Measurements from ENCODE around the gene GRM1. TPM values are rescaled to one million over a fixed set of nuclear protein-coding genes. Genes with fewer than 3 reads are reported as not detected.

GRM1 gene
- total RNA-seq, 1 donor from 2014 or later = 0.79 TPM

GRCh38 chr6:146295695-146296094, 266.8 kb downstream of the GRM1 start:
- Histone ChIP-seq H3K36me3 (no peaks in the 10 kb centered on the region), H3F3A (ENCODE audit: low read depth) (no peaks in the 10 kb centered on the region), H3K9ac (no peak overlapping the region), H3K4me3 (no peak overlapping the region), H3K9me3 (ENCODE audit: low read depth) (no peaks in the 10 kb centered on the region), H4K20me1 (ENCODE audit: low read depth) (no peaks in the 10 kb centered on the region), H3K27ac (no peak overlapping the region), H3K79me2 (ENCODE audit: low read depth) (no peaks in the 10 kb centered on the region), H3K27me3 (no peaks in the 10 kb centered on the region), H3K4me2 (no peak overlapping the region), H2AFZ (replicated peaks) (no peak overlapping the region), H3K4me1 (no peaks in the 10 kb centered on the region)
- Mint-ChIP-seq H3K9me3 (peaks cover 3% of the 10 kb centered on the region), H3K36me3 (no peaks in the 10 kb centered on the region), H3K27ac (no peak overlapping the region), H3K27me3 (ENCODE audit: insufficient read depth, low read depth) (no peaks in the 10 kb centered on the region), H3K4me3 (no peak overlapping the region), H3K4me1 (peaks cover 6% of the 10 kb centered on the region)
- TF ChIP-seq EZH2phosphoT487 (IDR thresholded peaks at IDR 0.05) = no peak
- no peak for TF ChIP-seq EZH2 (IDR thresholded peaks at IDR 0.05)
- no peak for TF ChIP-seq CTCF (IDR thresholded peaks at IDR 0.05)
- no peak for DNase-seq (ENCODE audit: low spot score)

GRCh38 chr6:146297815-146298214, 269.0 kb downstream of the GRM1 start:
- H4K20me1 ChIP-seq (ENCODE audit: low read depth) = no peaks in the 10 kb centered on the region
- no peak overlapping the region for H3K4me3 ChIP-seq
- H3K4me2 ChIP-seq = no peak overlapping the region
- no peak for DNase-seq (ENCODE audit: low spot score)
- no peaks in the 10 kb centered on the region for H3F3A ChIP-seq (ENCODE audit: low read depth)
- Mint-ChIP-seq H3K27me3 (ENCODE audit: insufficient read depth, low read depth) (no peaks in the 10 kb centered on the region), H3K4me1 (peaks cover 12% of the 10 kb centered on the region), H3K4me3 (no peak overlapping the region), H3K9me3 (no peaks in the 10 kb centered on the region), H3K27ac (no peak overlapping the region), H3K36me3 (no peaks in the 10 kb centered on the region)
- H3K4me1 ChIP-seq = no peaks in the 10 kb centered on the region
- H3K79me2 ChIP-seq (ENCODE audit: low read depth) = no peaks in the 10 kb centered on the region
- no peak for TF ChIP-seq CTCF (IDR thresholded peaks at IDR 0.05)
- TF ChIP-seq EZH2phosphoT487 (IDR thresholded peaks at IDR 0.05) = no peak
- no peak for TF ChIP-seq EZH2 (IDR thresholded peaks at IDR 0.05)
- no peaks in the 10 kb centered on the region for H3K27me3 ChIP-seq
- H3K9me3 ChIP-seq (ENCODE audit: low read depth) = no peaks in the 10 kb centered on the region
- H2AFZ ChIP-seq (replicated peaks) = no peak overlapping the region
- no peaks in the 10 kb centered on the region for H3K36me3 ChIP-seq
- H3K27ac ChIP-seq = no peak overlapping the region
- no peak overlapping the region for H3K9ac ChIP-seq

GRCh38 chr6:146300521-146300920, 271.7 kb downstream of the GRM1 start:
- no peaks in the 10 kb centered on the region for H3K27me3 ChIP-seq
- H3K36me3 ChIP-seq = no peaks in the 10 kb centered on the region
- no peaks in the 10 kb centered on the region for H3K27me3 Mint-ChIP-seq (ENCODE audit: insufficient read depth, low read depth)
- peaks cover 2% of the 10 kb centered on the region for H3K36me3 Mint-ChIP-seq
- H3K9me3 ChIP-seq (ENCODE audit: low read depth) = no peaks in the 10 kb centered on the region
- H3K4me1 ChIP-seq = peaks cover 6% of the 10 kb centered on the region
- H3K27ac ChIP-seq = no peak overlapping the region
- H3K9me3 Mint-ChIP-seq = no peaks in the 10 kb centered on the region
- no peak overlapping the region for H2AFZ ChIP-seq (replicated peaks)
- H3K79me2 ChIP-seq (ENCODE audit: low read depth) = no peaks in the 10 kb centered on the region
- no peak overlapping the region for H3K9ac ChIP-seq
- no peak overlapping the region for H3K4me3 Mint-ChIP-seq
- H3K4me3 ChIP-seq = no peak overlapping the region
- H3K4me2 ChIP-seq = no peak overlapping the region
- no peak for TF ChIP-seq EZH2phosphoT487 (IDR thresholded peaks at IDR 0.05)
- no peak for TF ChIP-seq EZH2 (IDR thresholded peaks at IDR 0.05)
- TF ChIP-seq CTCF (IDR thresholded peaks at IDR 0.05) = no peak
- H3F3A ChIP-seq (ENCODE audit: low read depth) = no peaks in the 10 kb centered on the region
- H3K27ac Mint-ChIP-seq = peak overlapping the region; percentile 80
- H3K4me1 Mint-ChIP-seq = peaks cover 33% of the 10 kb centered on the region
- no peaks in the 10 kb centered on the region for H4K20me1 ChIP-seq (ENCODE audit: low read depth)
- no peak for DNase-seq (ENCODE audit: low spot score)

Measured in neural progenitor cell (in vitro differentiated cells).